GM11168 (cell line): ENCODE measurements around the gene GALT.

Source experiments
- in situ Hi-C: fragments of 300-500 bp; cut with MboI; formaldehyde crosslinking; loops from one replicate; pipeline ENCODE4 v1.12.0; 2022; ENCODE audit warnings: low sequenced_read_pairs; ENCODE audit not compliant: unreplicated experiment

GALT gene

GRCh38 chr9:34648673-34649072, 2.2 kb downstream of the GALT start:
- in situ Hi-C loops: no loop called here

- in situ Hi-C loops: no loop called here
These were observed 4.3 kb downstream of the GALT start for GRCh38 chr9:34650816-34651215.

DNA sequence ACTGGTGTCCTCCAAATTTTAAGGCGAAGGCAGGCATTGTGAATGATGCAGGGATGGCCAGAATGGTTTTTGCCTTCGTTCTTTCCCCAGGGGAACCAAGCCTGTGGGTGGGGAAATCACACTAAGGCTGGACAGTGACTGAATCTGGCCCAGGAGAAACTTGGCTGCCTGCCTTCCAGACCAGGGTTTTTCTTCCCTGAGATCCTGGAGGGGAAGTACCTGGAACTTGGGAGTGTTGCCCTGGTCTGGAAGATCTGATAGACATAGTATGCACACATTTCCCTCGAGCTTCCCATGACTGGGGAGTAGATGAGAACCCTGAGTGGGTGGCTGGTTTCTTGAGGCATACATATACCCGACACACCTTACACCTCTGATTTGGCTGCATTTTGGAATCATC, 4.8 kb downstream of the GALT start:
- in situ Hi-C loops: no loop called here

DNA sequence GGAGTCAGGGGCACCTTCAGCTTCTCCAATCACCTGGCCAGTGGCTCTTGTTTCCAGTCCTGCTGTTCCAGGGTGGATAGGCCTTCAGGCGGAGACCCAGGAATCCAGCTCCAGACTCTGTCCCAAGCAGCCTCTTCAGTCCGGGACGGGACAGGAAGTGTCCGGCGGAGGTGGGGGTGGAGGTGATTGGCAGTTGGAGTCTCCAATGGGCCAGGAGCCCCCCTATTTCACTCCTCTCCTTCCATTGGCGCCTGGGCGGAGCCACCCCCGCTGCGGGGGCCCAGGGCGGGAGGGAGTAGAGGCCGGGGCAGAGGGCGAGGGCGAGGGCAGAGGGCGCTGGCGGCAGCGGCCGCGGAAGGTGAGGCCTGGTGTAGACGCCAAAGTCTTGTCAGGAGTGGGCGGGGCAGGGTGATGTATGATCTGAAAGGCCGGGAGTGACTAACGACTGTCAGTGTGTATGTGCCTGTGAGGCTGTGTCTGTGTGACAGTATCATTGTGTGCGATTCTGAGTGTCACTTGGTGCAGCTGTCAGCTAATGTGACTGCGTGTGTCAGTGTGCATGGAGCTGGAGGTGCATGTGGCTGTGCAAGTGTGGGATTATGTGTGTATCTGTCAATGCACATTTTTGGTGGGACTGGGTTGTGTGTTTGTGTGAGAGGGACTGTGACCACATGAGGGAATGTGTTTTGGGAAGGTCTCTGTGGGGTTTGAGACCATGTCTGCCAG, 5.6 kb downstream of the GALT start, which contains the start of gene IL11RA:
Gene IL11RA, plus strand, starts transcription at position 310 of the 726 bp plus-strand sequence. CDS start 3,033 bp downstream, outside the sequence.
- in situ Hi-C loops: no loop called here

DNA sequence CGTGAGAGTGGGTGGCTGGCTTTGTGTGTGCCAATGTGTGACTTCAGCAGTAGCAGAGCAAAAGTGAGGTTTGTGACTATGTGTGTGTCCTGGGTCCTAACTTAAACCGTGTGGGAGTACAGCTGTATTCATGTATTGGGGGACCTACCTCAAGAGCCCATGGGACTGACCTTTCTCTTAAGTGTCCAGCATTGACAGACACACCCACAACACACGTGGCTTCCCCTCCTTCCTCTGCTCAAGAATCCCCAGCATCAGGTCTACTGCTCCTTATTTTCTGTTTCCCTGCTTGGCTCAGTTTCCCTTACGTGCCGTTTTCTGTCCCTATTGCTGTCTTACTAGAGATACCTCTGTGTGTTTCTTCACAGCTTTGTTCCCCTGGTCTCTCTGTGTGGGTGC, 6.1 kb downstream of the GALT start:
- in situ Hi-C loops: no loop called here

DNA sequence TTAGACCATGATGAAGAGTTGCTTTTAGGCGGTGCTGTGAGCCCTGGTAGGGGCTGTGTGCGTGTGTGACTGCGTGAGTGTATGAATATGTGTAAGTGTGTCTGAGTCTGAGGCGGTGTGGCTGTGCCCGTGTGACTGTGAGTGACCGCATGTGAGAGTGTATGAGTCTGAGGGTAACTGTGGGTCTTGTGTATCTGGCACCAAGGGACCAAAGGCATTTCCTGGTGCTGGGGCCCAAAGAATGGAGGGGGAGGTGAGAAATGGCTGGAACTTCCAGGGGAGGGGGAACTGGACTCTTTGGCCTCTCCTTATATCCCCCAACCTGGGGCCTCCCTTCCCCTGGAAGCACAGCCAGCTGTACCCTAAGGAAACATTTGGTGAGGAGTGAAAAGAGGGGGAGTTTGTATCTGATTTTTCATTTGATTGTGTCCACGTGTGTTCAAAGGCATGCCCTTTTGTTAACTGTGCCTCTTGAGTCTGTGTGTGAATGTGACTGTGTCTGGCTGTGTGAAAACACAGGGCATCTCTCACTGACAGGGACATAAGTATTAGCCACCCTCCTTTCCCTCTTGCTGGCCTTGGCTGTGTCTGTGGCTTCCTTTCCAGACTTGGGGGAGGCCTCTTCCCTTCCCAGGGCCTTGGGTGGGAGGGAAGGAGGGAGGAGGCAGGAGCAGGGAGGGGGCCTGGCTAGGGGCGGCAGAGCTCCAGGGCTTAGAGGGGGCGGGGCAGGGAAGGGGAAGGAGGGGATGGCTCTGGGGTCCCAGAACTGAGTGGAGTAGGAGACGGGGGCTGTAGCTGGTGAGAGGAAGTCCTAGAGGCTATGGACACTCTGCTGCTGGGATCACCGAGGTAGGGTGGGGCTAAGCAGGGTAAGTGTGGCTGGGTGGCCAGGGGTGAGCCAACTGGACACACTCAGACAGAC, 6.9 kb downstream of the GALT start:
- in situ Hi-C loops: no loop called here

- in situ Hi-C loops: no loop called here
These were observed 8.0 kb downstream of the GALT start for GRCh38 chr9:34654323-34655051.

DNA sequence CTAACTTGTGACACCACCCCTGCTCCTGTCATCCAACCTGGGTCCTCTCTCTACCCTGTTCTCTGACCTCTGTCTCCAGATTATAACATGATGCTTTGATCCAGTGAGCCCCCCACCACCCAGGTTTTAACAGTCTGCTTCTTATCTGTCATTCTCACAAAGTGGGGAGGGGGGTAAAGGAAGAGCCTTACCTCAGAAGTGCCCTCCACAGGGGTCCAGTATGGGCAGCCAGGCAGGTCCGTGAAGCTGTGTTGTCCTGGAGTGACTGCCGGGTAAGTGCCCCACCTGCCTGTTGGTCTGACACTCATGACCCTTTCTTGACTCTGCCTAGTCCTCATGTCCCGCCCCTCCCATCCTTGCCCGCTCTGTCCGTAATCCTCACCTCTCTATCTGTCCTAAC, 8.9 kb downstream of the GALT start:
- in situ Hi-C loops: no loop called here

- in situ Hi-C loops: no loop called here
These were observed 10.5 kb downstream of the GALT start for GRCh38 chr9:34656992-34657391.

DNA sequence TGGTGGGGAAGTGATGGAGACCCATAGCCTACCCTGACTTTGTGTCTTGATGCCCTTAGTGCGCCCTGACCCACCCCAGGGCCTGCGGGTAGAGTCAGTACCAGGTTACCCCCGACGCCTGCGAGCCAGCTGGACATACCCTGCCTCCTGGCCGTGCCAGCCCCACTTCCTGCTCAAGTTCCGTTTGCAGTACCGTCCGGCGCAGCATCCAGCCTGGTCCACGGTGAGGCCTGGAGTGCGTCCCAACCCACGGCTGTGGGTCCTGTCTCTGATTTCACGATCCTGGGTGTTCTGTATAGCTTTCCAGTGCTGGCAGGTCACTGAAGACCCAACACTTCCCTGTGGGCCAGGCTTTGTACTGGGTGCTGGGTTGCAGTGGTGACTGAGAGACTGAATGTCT, 12.0 kb downstream of the GALT start:
- in situ Hi-C loops: no loop called here

- in situ Hi-C loops: no loop called here
These were observed 13.2 kb downstream of the GALT start for GRCh38 chr9:34659592-34660253.

- in situ Hi-C loops: no loop called here
These were observed 16.2 kb downstream of the GALT start, which contains the start of gene CCL27 for GRCh38 chr9:34662526-34663302. Gene CCL27, minus strand, starts transcription at chr9:34662657. Its CDS starts 24 bp downstream, at chr9:34662633.

DNA sequence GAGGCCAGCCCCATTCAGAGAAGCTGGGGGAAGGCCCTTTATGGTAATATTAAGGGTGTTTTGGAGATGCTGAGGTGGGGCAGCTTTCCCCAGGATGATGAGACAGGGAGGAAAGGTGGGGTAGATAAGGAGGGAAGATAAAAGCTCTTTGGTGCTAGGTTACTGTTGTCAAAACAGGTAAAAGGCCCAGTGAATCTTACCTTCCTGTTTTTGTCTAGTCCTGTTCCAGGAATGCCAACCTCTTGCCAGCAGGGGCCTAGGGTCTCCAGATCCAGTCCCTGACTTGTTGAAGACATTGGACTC, 16.8 kb downstream of the GALT start:
- in situ Hi-C loops: no loop called here

- in situ Hi-C loops: no loop called here
These were observed 18.0 kb downstream of the GALT start for GRCh38 chr9:34664281-34665066.

DNA sequence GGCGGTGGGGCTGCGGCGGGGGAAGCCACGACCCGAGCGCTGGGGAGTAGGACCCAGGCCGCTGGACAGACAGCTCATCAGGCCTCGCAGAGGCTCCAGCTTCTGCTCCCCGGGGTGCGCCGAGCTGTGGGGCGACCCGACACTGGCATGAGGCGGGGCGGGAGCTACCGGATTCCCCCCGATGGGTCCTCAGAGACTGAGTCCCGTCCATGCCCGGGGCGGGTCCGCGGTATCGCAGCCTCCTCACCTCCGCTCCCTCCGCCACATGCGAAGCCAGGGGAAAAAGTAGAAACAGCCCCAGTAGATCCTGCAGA, 18.5 kb downstream of the GALT start:
- in situ Hi-C loops: no loop called here

- in situ Hi-C loops: no loop called here
These were observed 19.1 kb downstream of the GALT start for GRCh38 chr9:34665381-34666250.

DNA sequence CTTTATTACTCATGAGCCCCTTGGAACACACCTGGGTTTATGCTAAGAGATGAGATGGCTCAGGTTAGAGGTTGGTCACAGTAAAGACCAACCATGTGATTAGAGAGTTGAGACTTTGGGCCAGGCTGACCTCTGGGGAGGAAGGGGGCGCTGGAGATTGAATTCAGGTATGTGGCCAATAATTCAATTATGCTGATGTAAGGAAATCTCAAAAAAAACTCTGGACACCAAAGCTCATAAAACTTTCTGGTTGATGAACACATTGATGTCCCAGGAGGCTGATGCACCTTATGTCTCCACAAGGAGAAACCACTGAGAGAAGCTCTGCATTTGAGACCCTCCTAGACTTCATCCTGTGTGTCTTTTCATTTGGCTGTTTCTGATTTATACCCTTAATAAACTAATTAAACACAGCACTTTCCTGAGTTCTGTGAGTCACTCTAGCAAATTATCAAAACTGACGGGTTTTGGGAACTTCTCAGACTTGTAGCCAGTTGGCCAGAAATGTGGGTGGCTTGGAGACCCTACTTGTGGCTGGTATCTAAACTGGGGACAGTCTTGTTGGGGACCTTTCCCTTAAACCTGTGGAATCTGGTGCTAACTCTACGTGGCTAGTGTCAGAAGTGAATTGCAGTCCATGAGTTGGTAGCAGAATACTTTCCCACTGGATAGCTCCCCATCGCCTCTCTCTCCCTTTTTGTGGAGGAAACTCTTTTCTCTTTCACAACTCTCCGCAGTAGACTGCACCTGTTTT, 23.5 kb downstream of the GALT start:
- in situ Hi-C loops: no loop called here
